GM18499 (cell line): ENCODE measurements around the gene EFCAB10.

ENCODE experiments used
- ATAC-seq: cut with Tn5 transposase; IDR thresholded peaks from one replicate; pipeline ENCODE4 v1.9.1; 2021; ENCODE audit warnings: moderate number of reproducible peaks; ENCODE audit not compliant: insufficient read depth, unreplicated experiment

Gene EFCAB10

GRCh38 chr7:105581066-105581811, at the start of gene EFCAB10:
TSS of gene EFCAB10 (minus strand) at chr7:105581493. CDS start at chr7:105581463, 30 bp downstream.
- peak; percentile 62 for ATAC-seq

- ATAC-seq, result no peak
Observed at GRCh38 chr7:105625986-105626385, 44.7 kb upstream of the EFCAB10 start.

- ATAC-seq, result no peak
Observed at GRCh38 chr7:105623906-105624305, 42.6 kb upstream of the EFCAB10 start.

GRCh38 chr7:105623378-105623777, 42.1 kb upstream of the EFCAB10 start:
- ATAC-seq, result no peak

- ATAC-seq, result no peak
Observed at GRCh38 chr7:105622106-105622731, 40.9 kb upstream of the EFCAB10 start.

GRCh38 chr7:105621617-105622016, 40.3 kb upstream of the EFCAB10 start:
- no peak for ATAC-seq

- ATAC-seq, result no peak
Observed at GRCh38 chr7:105621176-105621575, 39.9 kb upstream of the EFCAB10 start.

- ATAC-seq, result no peak
Observed at GRCh38 chr7:105619590-105619989, 38.3 kb upstream of the EFCAB10 start.

DNA sequence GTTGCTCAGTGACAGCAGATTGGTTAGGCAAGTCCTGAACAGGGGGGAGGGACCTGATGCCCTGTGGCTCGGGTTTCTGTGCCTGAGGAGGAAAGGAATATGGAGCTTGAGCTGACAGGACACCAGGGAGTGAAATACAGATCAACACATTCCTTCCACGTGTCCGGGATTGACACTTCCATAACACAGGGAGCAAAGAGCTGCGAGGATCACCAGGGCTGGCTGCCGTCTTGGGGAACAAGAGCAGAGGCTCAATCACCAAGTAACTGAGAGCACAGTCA, 36.7 kb upstream of the EFCAB10 start:
- ATAC-seq, result no peak

- ATAC-seq, result no peak
Observed at GRCh38 chr7:105617280-105618015, 36.2 kb upstream of the EFCAB10 start.

DNA sequence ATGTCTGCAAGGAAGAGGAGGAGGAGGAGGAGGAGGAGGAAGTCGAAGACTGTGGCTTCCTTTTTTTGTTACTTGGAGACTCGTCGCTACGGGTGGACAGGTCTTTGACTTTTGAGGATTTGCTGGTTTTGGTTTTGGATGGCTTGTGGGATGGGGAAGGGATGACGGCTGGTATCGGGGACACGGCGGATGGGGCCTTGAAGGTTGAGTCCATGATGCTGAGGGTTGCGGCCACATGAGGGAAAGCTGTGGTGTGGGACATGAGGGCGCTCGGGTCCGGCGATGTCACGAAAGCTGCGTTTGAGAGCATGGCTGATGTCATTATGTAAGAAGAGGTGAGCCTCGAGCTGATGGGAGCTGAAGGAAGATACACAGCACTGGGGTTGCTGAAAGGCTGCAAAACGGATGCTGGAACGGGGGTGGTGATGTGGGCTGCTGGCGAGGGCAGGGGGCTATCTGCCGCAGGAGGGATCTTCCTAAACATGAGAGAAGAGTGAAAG, 33.1 kb upstream of the EFCAB10 start:
- ATAC-seq, result no peak

- no peak for ATAC-seq
Observed at GRCh38 chr7:105613611-105614330, 32.5 kb upstream of the EFCAB10 start.

- no peak for ATAC-seq
Observed at GRCh38 chr7:105612806-105613205, 31.5 kb upstream of the EFCAB10 start.

DNA sequence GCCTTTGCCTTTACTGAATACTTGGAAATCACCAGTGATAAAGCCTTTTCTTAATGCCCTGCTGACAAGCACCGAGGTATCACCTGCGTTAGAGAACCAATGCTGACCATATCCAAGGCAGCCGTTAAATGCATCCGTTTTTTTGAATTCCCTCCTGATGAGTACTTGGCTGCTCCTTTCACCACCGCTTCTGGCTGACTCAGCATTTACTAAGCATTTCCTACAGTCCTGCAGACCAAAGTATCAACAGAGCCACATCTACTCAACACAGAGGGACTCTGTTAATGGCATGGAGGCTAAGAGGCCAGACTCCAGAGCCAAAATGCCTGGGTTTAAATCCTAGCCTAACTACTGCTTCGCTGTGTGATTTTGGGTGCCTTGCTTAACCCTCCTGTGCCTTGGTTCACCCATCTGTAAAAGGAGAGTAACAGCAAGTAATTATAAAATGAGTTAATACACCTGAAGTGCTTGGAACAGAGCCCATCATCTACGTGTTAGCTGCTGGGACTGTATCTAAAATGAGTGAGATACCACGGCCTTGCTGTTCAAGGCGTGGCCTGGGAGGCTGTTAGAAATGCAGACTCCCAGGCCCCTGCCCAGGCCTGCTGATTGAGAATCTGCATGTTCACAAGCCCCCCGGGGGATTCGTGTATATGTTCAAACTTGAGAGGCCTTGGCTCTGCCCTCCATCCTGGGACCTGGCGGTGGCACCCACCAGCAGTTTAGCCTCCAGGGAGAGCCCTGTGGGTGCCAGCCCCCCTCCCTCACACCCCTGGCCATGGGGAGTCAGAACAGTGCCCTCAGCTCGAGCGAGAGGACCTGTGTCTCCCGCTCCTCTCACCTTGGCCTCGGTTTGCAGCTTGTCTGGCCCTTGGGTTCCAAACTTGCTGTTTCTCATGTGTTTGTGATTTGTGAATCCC, 30.8 kb upstream of the EFCAB10 start:
- ATAC-seq, result no peak

GRCh38 chr7:105610165-105610930, 29.1 kb upstream of the EFCAB10 start:
- no peak for ATAC-seq

DNA sequence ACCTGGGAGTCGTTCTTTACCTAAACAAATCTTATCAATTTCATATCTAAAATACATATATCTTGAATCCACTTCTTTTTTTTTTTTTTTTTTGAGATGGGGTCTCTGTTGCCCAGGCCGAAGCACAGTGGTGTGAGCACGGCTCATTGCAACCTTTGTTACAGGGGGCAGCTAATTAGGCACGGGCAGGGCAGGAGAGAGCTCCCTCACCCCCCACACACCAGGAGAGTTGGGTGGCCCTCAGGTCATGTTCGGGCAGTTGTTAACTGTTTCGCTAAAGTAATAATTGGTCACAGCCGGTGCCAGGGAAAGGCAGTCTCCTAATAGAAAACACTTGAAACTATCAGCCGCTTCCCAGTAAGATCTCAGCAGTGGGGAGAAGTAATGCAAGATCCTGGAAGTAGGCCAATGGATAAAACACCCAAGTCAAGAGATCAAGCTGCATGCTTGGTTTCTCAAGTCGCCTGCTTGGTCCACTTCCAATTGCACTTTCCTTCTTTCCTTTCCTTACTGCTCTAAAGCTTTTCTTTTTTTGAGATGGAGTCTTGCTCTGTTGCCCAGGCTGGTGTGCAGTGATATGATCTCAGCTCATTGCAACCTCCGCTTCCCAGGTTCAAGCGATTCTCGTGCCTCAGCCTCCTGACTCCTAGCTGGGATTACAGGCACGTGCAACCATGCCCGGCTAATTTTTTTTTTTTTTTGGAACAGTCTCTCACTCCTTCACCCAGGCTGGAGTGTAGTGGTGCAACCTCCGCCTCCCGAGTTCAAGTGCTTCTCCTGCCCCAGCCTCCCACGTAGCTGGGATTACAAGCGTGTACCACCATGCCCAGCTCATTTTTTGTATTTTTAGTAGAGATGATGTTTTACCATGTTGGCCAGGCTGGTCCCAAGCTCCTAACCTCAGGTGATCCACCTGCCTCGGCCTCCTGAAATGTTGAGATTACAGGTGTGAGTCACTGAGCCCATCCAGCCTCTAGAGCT, 21.3 kb upstream of the EFCAB10 start:
- no peak for ATAC-seq

- no peak for ATAC-seq
Observed at GRCh38 chr7:105600720-105601550, 19.6 kb upstream of the EFCAB10 start.
